Measurements from ENCODE around the gene DNAL4. TPM values are rescaled to one million over a fixed set of nuclear protein-coding genes. Genes with fewer than 3 reads are reported as not detected.

Gene DNAL4
- total RNA-seq, 1 experiment from 2014 or later: 8.3 TPM

DNA sequence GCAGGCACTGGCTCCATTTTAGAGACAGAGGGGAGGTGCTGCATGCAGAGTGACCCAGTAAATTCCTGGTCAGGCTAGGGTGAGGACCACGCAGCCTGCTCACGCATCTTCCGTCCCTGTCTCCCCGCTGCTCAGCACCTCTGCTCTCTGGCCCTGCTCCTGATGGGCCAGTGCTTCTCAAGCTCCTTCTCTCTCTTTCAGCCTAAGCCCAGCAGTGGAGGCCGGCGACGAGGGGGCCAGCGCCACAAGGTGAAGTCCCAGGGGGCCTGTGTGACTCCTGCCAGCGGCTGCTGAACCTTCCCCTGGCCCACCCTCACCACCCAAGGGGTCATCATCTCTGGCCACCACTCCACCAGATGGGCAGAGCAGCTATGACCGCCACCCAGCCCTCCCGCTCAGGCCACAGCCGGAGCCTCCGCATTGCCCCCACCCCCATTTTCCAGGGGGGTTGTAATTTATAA is 63.5 kb downstream of the DNAL4 start:
- H3K4me1 Mint-ChIP-seq: 0 out of 4 replicates have a peak, but pooled peaks cover 0 to 3% of the 10 kb centered on the region in 2 experiments
- no peak for DNase-seq
- no peak overlapping the region for H3K27ac Mint-ChIP-seq
- Histone ChIP-seq H3K27ac (ENCODE audit: insufficient read length, low read depth, low read length) (no peak overlapping the region), H3K14ac (ENCODE audit: insufficient read depth, low read length) (no peak overlapping the region), H2BK12ac (ENCODE audit: insufficient read length, low read depth, low read length) (no peak overlapping the region), H3K23ac (ENCODE audit: insufficient read length, low read depth, low read length) (no peak overlapping the region), H3K4ac (ENCODE audit: low read depth, low read length) (no peak overlapping the region), H3K4me2 (ENCODE audit: insufficient read depth, insufficient read length, low read length) (no peak overlapping the region), H4K5ac (ENCODE audit: insufficient read length, low read depth, low read length) (no peak overlapping the region), H3T11ph (ENCODE audit: low read length) (no peak overlapping the region), H3K79me2 (ENCODE audit: insufficient read depth, low read length) (no peaks in the 10 kb centered on the region), H4K8ac (replicated peaks; ENCODE audit: insufficient read length, low read depth, low read length) (no peak overlapping the region), H3K4me1 (ENCODE audit: insufficient read depth, low read length) (no peaks in the 10 kb centered on the region), H3K9me3 (ENCODE audit: control insufficient read depth, low read depth, low read length) (no peaks in the 10 kb centered on the region), H3K56ac (ENCODE audit: insufficient read length, low read depth, low read length) (no peak overlapping the region), H3K18ac (ENCODE audit: insufficient read length, low read depth, low read length) (no peak overlapping the region), H3K9ac (ENCODE audit: extremely low read depth, insufficient read length, low read length) (no peak overlapping the region), H2AFZ (ENCODE audit: low read length) (no peak overlapping the region), H2BK120ac (ENCODE audit: low read depth, low read length, poor library complexity, severe bottlenecking) (no peak overlapping the region), H2BK20ac (ENCODE audit: low read depth, low read length, poor library complexity, severe bottlenecking) (no peak overlapping the region), H3K27me3 (ENCODE audit: insufficient read depth, low read length) (no peaks in the 10 kb centered on the region), H4K20me1 (ENCODE audit: control insufficient read depth, insufficient read depth, insufficient read length) (no peaks in the 10 kb centered on the region), H3K23me2 (ENCODE audit: insufficient read length, low read depth, low read length, poor library complexity, severe bottlenecking) (no peaks in the 10 kb centered on the region), H2BK5ac (ENCODE audit: insufficient read length, low read length) (no peak overlapping the region), H2AK5ac (ENCODE audit: insufficient read length, low read length) (no peak overlapping the region), H3K79me1 (ENCODE audit: insufficient read depth, low read depth, low read length, poor library complexity, severe bottlenecking) (no peaks in the 10 kb centered on the region), H2BK15ac (ENCODE audit: low read depth, low read length) (no peak overlapping the region), H4K91ac (ENCODE audit: insufficient read length, low read depth, low read length) (no peak overlapping the region)
- no CpG with 5 or more reads among the region's 13 CpGs for WGBS (ENCODE audit: extremely low coverage, insufficient read length, low lambda C conversion rate)
- H3K36me3 Mint-ChIP-seq (ENCODE audit: insufficient read depth in 1 of 3, low read depth in 3 of 3): peaks cover 40 to 98% (median 76%) of the 10 kb centered on the region in 3 experiments; a peak in 6 of 7 replicates
- no peaks in the 10 kb centered on the region for H3K9me3 Mint-ChIP-seq
- H3K4me3 Mint-ChIP-seq: no peak overlapping the region
- no peaks in the 10 kb centered on the region for H3K27me3 Mint-ChIP-seq (ENCODE audit: low read depth)
- TF ChIP-seq, protein P1, sequence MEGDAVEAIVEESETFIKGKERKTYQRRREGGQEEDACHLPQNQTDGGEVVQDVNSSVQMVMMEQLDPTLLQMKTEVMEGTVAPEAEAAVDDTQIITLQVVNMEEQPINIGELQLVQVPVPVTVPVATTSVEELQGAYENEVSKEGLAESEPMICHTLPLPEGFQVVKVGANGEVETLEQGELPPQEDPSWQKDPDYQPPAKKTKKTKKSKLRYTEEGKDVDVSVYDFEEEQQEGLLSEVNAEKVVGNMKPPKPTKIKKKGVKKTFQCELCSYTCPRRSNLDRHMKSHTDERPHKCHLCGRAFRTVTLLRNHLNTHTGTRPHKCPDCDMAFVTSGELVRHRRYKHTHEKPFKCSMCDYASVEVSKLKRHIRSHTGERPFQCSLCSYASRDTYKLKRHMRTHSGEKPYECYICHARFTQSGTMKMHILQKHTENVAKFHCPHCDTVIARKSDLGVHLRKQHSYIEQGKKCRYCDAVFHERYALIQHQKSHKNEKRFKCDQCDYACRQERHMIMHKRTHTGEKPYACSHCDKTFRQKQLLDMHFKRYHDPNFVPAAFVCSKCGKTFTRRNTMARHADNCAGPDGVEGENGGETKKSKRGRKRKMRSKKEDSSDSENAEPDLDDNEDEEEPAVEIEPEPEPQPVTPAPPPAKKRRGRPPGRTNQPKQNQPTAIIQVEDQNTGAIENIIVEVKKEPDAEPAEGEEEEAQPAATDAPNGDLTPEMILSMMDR (conservative IDR thresholded peaks at IDR 0.05): no peak
